Neural cell (in vitro differentiated cells): ENCODE data around the gene MT1M. TPM values are rescaled to one million over a fixed set of nuclear protein-coding genes. Genes with fewer than 3 reads are reported as not detected.
"Not testable (repeated sequence)": the region's sequence is repeated elsewhere in the genome, so short reads cannot be mapped to it uniquely, and the experiment has no call there.

Source experiments
- H2AFZ ChIP-seq: fragments of 200-600, 300-800 bp; sonication (generic), shearing (Covaris generic); 2 replicates; pipeline ENCODE4 v1.6.0; 2014; ENCODE audit warnings: low read depth, mild to moderate bottlenecking, antibody characterized with exemption, low read length, moderate library complexity
- H3F3A ChIP-seq: fragments of 200-600 bp; shearing (Covaris generic); 2 replicates; pipeline ENCODE4 v1.6.1; 2016; ENCODE audit warnings: mild to moderate bottlenecking, moderate library complexity, mixed read lengths, antibody characterized with exemption, low read length; ENCODE audit not compliant: insufficient read depth, poor library complexity, severe bottlenecking
- H3K27ac ChIP-seq: fragments of 200-600, 300-800 bp; sonication (generic), shearing (Covaris generic); 2 replicates; pipeline ENCODE4 v1.5.1; 2014; ENCODE audit warnings: mild to moderate bottlenecking, low read length, moderate library complexity
- H3K27me3 ChIP-seq: fragments of 300-800, 200-600 bp; sonication (generic), shearing (Covaris generic); 2 replicates; pipeline ENCODE4 v1.6.0; 2014; ENCODE audit warnings: mild to moderate bottlenecking, low read depth, low read length, moderate library complexity; ENCODE audit not compliant: insufficient read depth
- H3K36me3 ChIP-seq: fragments of 300-800, 200-600 bp; sonication (generic), shearing (Covaris generic); 2 replicates; pipeline ENCODE4 v1.5.1; 2014; ENCODE audit warnings: mild to moderate bottlenecking, antibody characterized with exemption, low read length, moderate library complexity; ENCODE audit not compliant: insufficient read depth
- H3K4me2 ChIP-seq: fragments of 300-800, 200-600 bp; sonication (generic), shearing (Covaris generic); 2 replicates; pipeline ENCODE4 v1.6.0; 2014; ENCODE audit warnings: mild to moderate bottlenecking, low read length
- H3K4me3 ChIP-seq: fragments of 300-800, 200-600 bp; sonication (generic), shearing (Covaris generic); 2 replicates; pipeline ENCODE4 v1.5.1; 2014; ENCODE audit warnings: mild to moderate bottlenecking, low read length, moderate library complexity
- H3K79me2 ChIP-seq: fragments of 200-600 bp; shearing (Covaris generic); replicated peaks from 2 replicates; pipeline ENCODE4 v1.6.0; 2014; ENCODE audit warnings: mild to moderate bottlenecking, low read length, moderate library complexity; ENCODE audit not compliant: insufficient read depth
- H3K9ac ChIP-seq: fragments of 300-800, 200-600 bp; sonication (generic), shearing (Covaris generic); 2 replicates; pipeline ENCODE4 v1.6.1; 2016; ENCODE audit warnings: mild to moderate bottlenecking, low read length, mixed read lengths
- H3K9me2 ChIP-seq: fragments of 200-600 bp; shearing (Covaris generic); 2 replicates; pipeline ENCODE4 v1.6.1; 2016; ENCODE audit warnings: mild to moderate bottlenecking, low read length, mixed read lengths; ENCODE audit not compliant: insufficient read depth
- H3K9me3 ChIP-seq: fragments of 200-600, 300-800 bp; sonication (generic), shearing (Covaris generic); 2 replicates; pipeline ENCODE4 v1.6.1; 2016; ENCODE audit warnings: mild to moderate bottlenecking, mixed run types, low read length, moderate library complexity, mixed read lengths
- H4K20me1 ChIP-seq: fragments of 200-600 bp; shearing (Covaris generic); 2 replicates; pipeline ENCODE4 v1.6.1; 2016; ENCODE audit warnings: mild to moderate bottlenecking, mixed run types; ENCODE audit not compliant: insufficient read depth
- EP300 ChIP-seq: fragments of 450-650 bp; conservative IDR thresholded peaks from 2 replicates; pipeline ENCODE4 v1.6.1; 2014; ENCODE audit warnings: antibody characterized with exemption, mild to moderate bottlenecking, moderate library complexity; ENCODE audit not compliant: poor library complexity, severe bottlenecking
- EZH2 ChIP-seq: fragments of 200-600, 300-800 bp; shearing (Covaris generic), sonication (generic); IDR thresholded peaks from 2 replicates; pipeline ENCODE4 v1.6.1; 2014; ENCODE audit warnings: antibody characterized with exemption, low read length, borderline replicate concordance, mild to moderate bottlenecking; ENCODE audit not compliant: insufficient read depth, poor library complexity, severe bottlenecking
- MXI1 ChIP-seq: fragments of 450-650 bp; conservative IDR thresholded peaks from 2 replicates; pipeline ENCODE4 v1.6.1; 2014; ENCODE audit warnings: antibody characterized with exemption, mild to moderate bottlenecking; ENCODE audit not compliant: poor library complexity, severe bottlenecking
- POLR2AphosphoS5 ChIP-seq: IDR thresholded peaks from 2 replicates; pipeline ENCODE4 v1.6.1; 2012
- RAD21 ChIP-seq: fragments of 450-650 bp; conservative IDR thresholded peaks from 2 replicates; pipeline ENCODE4 v1.6.1; 2014; ENCODE audit warnings: antibody characterized with exemption, mild to moderate bottlenecking, moderate library complexity
- SMC3 ChIP-seq: fragments of 450-650 bp; conservative IDR thresholded peaks from 2 replicates; pipeline ENCODE4 v1.6.1; 2014; ENCODE audit warnings: antibody characterized with exemption, mild to moderate bottlenecking, moderate library complexity; ENCODE audit not compliant: poor library complexity
- TAF1 ChIP-seq: IDR thresholded peaks from 2 replicates; pipeline ENCODE4 v1.6.1; 2012; ENCODE audit warnings: low read depth
- polyA plus RNA-seq: library from polyadenylated mRNA; depleted of rRNA; stranded (reverse); fragments of >200 nt; gene quantifications from 2 replicates; pipeline ENCODE4 v1.2.3, GENCODE V29; 2014
- TF ChIP-seq, protein P1 (sequence below): fragments of 450-650 bp; IDR thresholded peaks from 2 replicates; pipeline ENCODE4 v1.5.1; 2014; ENCODE audit warnings: antibody characterized with exemption, mild to moderate bottlenecking, moderate library complexity; ENCODE audit not compliant: poor library complexity, severe bottlenecking
- TF ChIP-seq, protein P2 (sequence below): IDR thresholded peaks from 2 replicates; pipeline ENCODE4 v1.6.1; 2012; ENCODE audit warnings: borderline replicate concordance

Gene MT1M
- polyA plus RNA-seq, 1 donor from 2014 or later, result not detected

DNA sequence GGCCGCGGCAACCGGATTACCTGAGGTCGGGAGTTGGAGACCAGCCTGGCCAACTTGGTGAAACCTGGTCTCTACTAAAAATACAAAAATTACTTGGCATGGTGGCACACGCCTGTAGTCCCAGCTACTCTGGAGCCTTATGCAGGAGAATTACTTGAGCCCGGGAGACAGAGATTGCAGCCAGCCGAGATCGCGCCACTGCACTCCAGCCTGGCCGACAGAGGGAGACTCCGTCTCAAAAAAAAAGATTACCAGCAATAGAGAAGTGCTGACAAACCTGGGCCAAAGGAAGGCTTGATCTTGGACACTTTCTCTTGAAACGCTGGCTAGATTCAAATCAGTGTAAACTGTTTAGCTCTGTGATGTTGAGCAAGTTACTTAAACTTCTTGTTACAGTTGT is 41.5 kb downstream of the MT1M start:
- Histone ChIP-seq H3K9me3 (no peaks in the 10 kb centered on the region), H3K36me3 (no peaks in the 10 kb centered on the region), H3K27ac (no peak overlapping the region), H3K9me2 (no peaks in the 10 kb centered on the region), H3K9ac (no peak overlapping the region), H3K27me3 (peaks cover 87% of the 10 kb centered on the region), H2AFZ (no peak overlapping the region), H3K79me2 (no peaks in the 10 kb centered on the region), H3K4me3 (no peak overlapping the region), H3F3A (no peaks in the 10 kb centered on the region), H3K4me2 (no peak overlapping the region), H4K20me1 (no peaks in the 10 kb centered on the region)
- TF ChIP-seq, protein P1, sequence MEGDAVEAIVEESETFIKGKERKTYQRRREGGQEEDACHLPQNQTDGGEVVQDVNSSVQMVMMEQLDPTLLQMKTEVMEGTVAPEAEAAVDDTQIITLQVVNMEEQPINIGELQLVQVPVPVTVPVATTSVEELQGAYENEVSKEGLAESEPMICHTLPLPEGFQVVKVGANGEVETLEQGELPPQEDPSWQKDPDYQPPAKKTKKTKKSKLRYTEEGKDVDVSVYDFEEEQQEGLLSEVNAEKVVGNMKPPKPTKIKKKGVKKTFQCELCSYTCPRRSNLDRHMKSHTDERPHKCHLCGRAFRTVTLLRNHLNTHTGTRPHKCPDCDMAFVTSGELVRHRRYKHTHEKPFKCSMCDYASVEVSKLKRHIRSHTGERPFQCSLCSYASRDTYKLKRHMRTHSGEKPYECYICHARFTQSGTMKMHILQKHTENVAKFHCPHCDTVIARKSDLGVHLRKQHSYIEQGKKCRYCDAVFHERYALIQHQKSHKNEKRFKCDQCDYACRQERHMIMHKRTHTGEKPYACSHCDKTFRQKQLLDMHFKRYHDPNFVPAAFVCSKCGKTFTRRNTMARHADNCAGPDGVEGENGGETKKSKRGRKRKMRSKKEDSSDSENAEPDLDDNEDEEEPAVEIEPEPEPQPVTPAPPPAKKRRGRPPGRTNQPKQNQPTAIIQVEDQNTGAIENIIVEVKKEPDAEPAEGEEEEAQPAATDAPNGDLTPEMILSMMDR, result peak; percentile 35
- no peak for TF ChIP-seq TAF1

DNA sequence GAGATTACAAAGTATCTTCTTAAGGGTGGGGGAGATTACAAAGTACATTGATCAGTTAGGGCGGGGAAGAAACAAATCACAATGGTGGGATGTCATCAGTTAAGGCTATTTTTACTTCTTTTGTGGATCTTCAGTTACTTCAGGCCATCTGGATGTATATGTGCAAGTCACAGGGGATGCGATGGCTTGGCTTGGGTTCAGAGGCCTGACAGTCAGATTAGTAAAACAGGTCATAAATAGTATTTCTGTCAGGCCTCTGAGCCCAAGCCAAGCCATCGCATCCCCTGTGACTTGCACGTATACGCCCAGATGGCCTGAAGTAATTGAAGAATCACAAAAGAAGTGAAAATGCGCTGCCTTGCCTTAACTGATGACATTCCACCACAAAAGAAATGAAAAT is 42.1 kb downstream of the MT1M start:
- not testable (repeated sequence) for H3K4me3 ChIP-seq, H3K9me3 ChIP-seq, H3K79me2 ChIP-seq, H3K9me2 ChIP-seq, H3K4me2 ChIP-seq, H3K9ac ChIP-seq, H2AFZ ChIP-seq, H3F3A ChIP-seq, H3K27ac ChIP-seq, H3K36me3 ChIP-seq, H4K20me1 ChIP-seq
- H3K27me3 ChIP-seq, result peaks cover 80% of the 10 kb centered on the region

DNA sequence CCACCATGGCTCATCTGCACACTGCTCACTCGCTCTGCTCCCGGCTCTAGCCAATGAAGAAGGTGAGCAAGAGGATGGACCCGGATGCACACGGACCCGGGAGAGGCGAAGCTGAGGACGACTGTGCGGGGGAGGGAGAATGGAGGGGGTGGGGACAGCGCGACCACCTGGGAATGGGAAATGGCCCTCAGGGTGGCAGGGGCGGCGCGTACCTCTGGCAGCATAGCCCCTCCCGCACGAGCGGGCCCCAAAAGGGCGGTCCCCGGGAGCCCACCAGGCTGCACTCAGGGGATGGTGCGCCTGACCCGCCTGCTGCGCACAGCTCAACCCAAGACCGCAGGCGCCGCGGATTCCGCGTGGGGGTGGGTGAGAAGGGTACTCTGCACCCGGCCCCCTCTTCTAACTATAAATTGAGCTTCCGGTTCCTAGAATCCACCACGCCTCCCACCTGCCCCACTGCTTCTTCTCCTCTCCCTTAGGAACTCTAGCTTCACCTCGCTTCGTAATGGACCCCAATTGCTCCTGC is 43.3 kb downstream of the MT1M start:
- TF ChIP-seq, protein P1, result no peak
- TF ChIP-seq RAD21 (no peak), EP300 (no peak), TAF1 (no peak), SMC3 (no peak), EZH2 (no peak), POLR2AphosphoS5 (no peak), MXI1 (no peak)
- TF ChIP-seq, protein P2, sequence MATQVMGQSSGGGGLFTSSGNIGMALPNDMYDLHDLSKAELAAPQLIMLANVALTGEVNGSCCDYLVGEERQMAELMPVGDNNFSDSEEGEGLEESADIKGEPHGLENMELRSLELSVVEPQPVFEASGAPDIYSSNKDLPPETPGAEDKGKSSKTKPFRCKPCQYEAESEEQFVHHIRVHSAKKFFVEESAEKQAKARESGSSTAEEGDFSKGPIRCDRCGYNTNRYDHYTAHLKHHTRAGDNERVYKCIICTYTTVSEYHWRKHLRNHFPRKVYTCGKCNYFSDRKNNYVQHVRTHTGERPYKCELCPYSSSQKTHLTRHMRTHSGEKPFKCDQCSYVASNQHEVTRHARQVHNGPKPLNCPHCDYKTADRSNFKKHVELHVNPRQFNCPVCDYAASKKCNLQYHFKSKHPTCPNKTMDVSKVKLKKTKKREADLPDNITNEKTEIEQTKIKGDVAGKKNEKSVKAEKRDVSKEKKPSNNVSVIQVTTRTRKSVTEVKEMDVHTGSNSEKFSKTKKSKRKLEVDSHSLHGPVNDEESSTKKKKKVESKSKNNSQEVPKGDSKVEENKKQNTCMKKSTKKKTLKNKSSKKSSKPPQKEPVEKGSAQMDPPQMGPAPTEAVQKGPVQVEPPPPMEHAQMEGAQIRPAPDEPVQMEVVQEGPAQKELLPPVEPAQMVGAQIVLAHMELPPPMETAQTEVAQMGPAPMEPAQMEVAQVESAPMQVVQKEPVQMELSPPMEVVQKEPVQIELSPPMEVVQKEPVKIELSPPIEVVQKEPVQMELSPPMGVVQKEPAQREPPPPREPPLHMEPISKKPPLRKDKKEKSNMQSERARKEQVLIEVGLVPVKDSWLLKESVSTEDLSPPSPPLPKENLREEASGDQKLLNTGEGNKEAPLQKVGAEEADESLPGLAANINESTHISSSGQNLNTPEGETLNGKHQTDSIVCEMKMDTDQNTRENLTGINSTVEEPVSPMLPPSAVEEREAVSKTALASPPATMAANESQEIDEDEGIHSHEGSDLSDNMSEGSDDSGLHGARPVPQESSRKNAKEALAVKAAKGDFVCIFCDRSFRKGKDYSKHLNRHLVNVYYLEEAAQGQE, result no peak
- H3K79me2 ChIP-seq, result no peaks in the 10 kb centered on the region
- H3K9me3 ChIP-seq, result no peaks in the 10 kb centered on the region
- H3K4me2 ChIP-seq, result no peak overlapping the region
- no peak overlapping the region for H2AFZ ChIP-seq
- H3K27me3 ChIP-seq, result peaks cover 68% of the 10 kb centered on the region
- no peak overlapping the region for H3K27ac ChIP-seq
- H3K9ac ChIP-seq, result no peak overlapping the region
- no peaks in the 10 kb centered on the region for H3F3A ChIP-seq
- peak overlapping the region; percentile 25 for H3K4me3 ChIP-seq
- no peaks in the 10 kb centered on the region for H3K36me3 ChIP-seq
- no peaks in the 10 kb centered on the region for H3K9me2 ChIP-seq
- no peaks in the 10 kb centered on the region for H4K20me1 ChIP-seq
